Esophagus muscularis mucosa (tissue), 3 donors: ENCODE measurements around the gene HRAS.

ENCODE experiments used
- CTCF ChIP-seq, 3 experiments: fragments of 200-600 bp in 2 of 3; fragments of 450-650 bp in 1 of 3; sonication (generic) in 2 of 3; IDR thresholded peaks; one replicate each; pipeline ENCODE4 v1.5.1; 2017 to 2019; ENCODE audit warnings: antibody characterized with exemption in 3 of 3, mild to moderate bottlenecking in 2 of 3, moderate library complexity in 1 of 3
- POLR2A ChIP-seq: fragments of 450-650 bp; IDR thresholded peaks from one replicate; pipeline ENCODE4 v1.6.1; 2017; ENCODE audit warnings: antibody characterized with exemption, moderate library complexity, mild to moderate bottlenecking, low read depth

- TF ChIP-seq CTCF (IDR thresholded peaks at IDR 0.05): no peak
- TF ChIP-seq POLR2A: peak; percentile 78
Measured at GRCh38 chr11:506995-507726, 28.2 kb downstream of the HRAS start, which contains the start of gene RNH1.
